K562 (cell line): Measurements from ENCODE around the gene GAL3ST1. TPM values are rescaled to one million over a fixed set of nuclear protein-coding genes. Genes with fewer than 3 reads are reported as not detected.

ENCODE experiments used
- CREM ChIP-seq: IDR thresholded peaks from 2 replicates; pipeline ENCODE4 v1.6.1; 2014; ENCODE audit warnings: antibody characterized with exemption, low read depth
- DACH1 ChIP-seq: fragments of 450-650 bp; IDR thresholded peaks from 2 replicates; pipeline ENCODE4 v1.6.1; 2018; ENCODE audit not compliant: partially characterized antibody
- GATAD2B ChIP-seq: fragments of 450-650 bp; IDR thresholded peaks from 2 replicates; pipeline ENCODE4 v1.6.1; 2017; ENCODE audit warnings: mild to moderate bottlenecking, borderline replicate concordance
- HDAC8 ChIP-seq: fragments of 450-650 bp; IDR thresholded peaks from 2 replicates; pipeline ENCODE4 v1.6.1; 2016; ENCODE audit warnings: mild to moderate bottlenecking, missing genetic modification characterization, moderate library complexity, missing compliant biosample characterization
- HMG20A ChIP-seq: fragments of 450-650 bp; formaldehyde crosslinking; conservative IDR thresholded peaks from 2 replicates; pipeline ENCODE4 v1.4.0; 2020; ENCODE audit warnings: mild to moderate bottlenecking, mixed read lengths
- KDM1A ChIP-seq, 2 experiments: fragments of 450-650 bp; IDR thresholded peaks; 2 replicates each; pipeline ENCODE4 v1.6.1; 2016; ENCODE audit warnings: mild to moderate bottlenecking in 2 of 2
- KLF1 ChIP-seq: fragments of 450-650 bp; IDR thresholded peaks from 2 replicates; pipeline ENCODE4 v1.6.1; 2016; ENCODE audit warnings: missing genetic modification characterization, missing compliant biosample characterization
- NELFE ChIP-seq: IDR thresholded peaks from 2 replicates; pipeline ENCODE4 v1.6.1; 2011; ENCODE audit warnings: mild to moderate bottlenecking; ENCODE audit not compliant: insufficient read depth, insufficient read length
- NR0B1 ChIP-seq: fragments of 450-650 bp; IDR thresholded peaks from one replicate; pipeline ENCODE4 v1.6.1; 2018; ENCODE audit warnings: mild to moderate bottlenecking, moderate library complexity; ENCODE audit not compliant: partially characterized antibody
- NR1H2 ChIP-seq: sonication (generic); formaldehyde crosslinking; IDR thresholded peaks from 2 replicates; pipeline ENCODE4 v1.4.0; 2020; ENCODE audit warnings: mild to moderate bottlenecking, missing genetic modification reagents
- POLR2A ChIP-seq: fragments of 450-650 bp; conservative IDR thresholded peaks from 2 replicates; pipeline ENCODE4 v1.6.1; 2016
- RNF2 ChIP-seq: sonication (generic); IDR thresholded peaks from 2 replicates; pipeline ENCODE4 v1.6.1; 2016
- ZBTB17 ChIP-seq: fragments of 450-650 bp; formaldehyde crosslinking; IDR thresholded peaks from 2 replicates; pipeline ENCODE4 v1.4.0; 2020; ENCODE audit warnings: mild to moderate bottlenecking
- ZBTB40 ChIP-seq, 2 experiments: fragments of 450-650 bp in 1 of 2; sonication (generic) in 1 of 2; formaldehyde crosslinking in 1 of 2; IDR thresholded peaks; 2 replicates each; pipeline versions ENCODE4 v1.7.1 to v1.9.0; 2016 to 2022; ENCODE audit warnings: inconsistent platforms in 1 of 2, mild to moderate bottlenecking in 1 of 2, missing genetic modification reagents in 1 of 2
- ZNF384 ChIP-seq: IDR thresholded peaks from 2 replicates; pipeline ENCODE4 v1.6.1; 2012; ENCODE audit warnings: low read depth, low read length, improper control_type of control experiment
- ZNF785 ChIP-seq: fragments of 250-450 bp; sonication (Bioruptor Pico); IDR thresholded peaks from 2 replicates; pipeline ENCODE4 v1.4.0; 2020; ENCODE audit warnings: mild to moderate bottlenecking
- polyA plus RNA-seq, 8 experiments: library from polyadenylated mRNA; depleted of rRNA in 4 of 8; stranded (reverse) in 5 of 8; unstranded in 3 of 8; fragments of >200 nt; fragmentation: Nextera tagmentation in 2 of 8; fragmentation: Illumina TruSeq in 1 of 8; extraction: Ambion mirVana in 2 of 8; extraction: Trizol in 1 of 8; gene quantifications; 2 replicates each; pipeline versions ENCODE4 v1.2.1 to v1.2.3, GENCODE V29; 2011 to 2014; ENCODE audit warnings: inconsistent platforms in 1 of 8, missing spikeins in 1 of 8
- total RNA-seq, 7 experiments: library from RNA; depleted of rRNA in 6 of 7; stranded (reverse); fragments of >200 nt in 6 of 7; fragmentation: Illumina TruSeq in 2 of 7; extraction: Trizol in 2 of 7; gene quantifications; 2 replicates each; pipeline versions ENCODE4 v1.2.1 to v1.2.3, GENCODE V29; 2011 to 2021; ENCODE audit warnings: low replicate concordance in 1 of 7
- TF ChIP-seq, protein P1 (sequence below): fragments of 250-450 bp; sonication (Bioruptor Pico); IDR thresholded peaks from 2 replicates; pipeline ENCODE4 v1.5.0; 2021; ENCODE audit warnings: mild to moderate bottlenecking, borderline replicate concordance

GAL3ST1 gene
- total and polyA plus RNA-seq, 9 of the 15 experiments (the other 6 are each of a cell fraction or from before 2014, with no cell fraction given) = 0.03 to 1.9 (median 0.33) TPM; not detected in 1

DNA sequence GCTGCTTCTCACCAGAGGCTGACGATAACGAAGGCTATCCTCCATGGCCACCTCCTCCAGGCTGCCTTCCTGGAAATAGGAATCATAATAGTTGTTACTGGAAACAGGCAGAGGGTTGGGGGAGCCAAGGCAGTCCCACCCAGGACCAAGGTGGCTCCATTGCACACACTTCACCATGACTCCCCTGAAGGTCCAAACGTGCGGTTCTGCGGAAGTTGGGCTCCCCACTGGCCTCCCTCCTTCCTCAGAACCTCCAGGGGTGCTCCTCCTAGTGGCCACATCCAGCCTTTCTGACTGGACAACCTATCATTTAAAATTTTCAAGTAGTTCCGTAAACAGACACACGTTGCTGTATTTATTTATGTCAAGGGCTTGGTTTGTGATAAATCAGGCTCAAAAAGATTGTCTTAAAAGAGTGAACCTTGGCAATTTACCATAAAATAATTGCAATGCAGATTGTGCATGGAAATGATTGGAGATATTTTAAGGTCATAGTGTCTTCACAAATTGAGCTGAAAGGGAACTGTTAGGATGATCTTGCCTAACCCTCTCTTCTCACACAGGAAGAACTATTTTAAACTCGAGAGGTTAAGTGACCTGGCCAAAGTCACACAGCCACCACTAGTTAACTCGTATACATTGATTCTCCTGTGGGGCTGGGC, 31.1 kb upstream of the GAL3ST1 start (continued):
- TF ChIP-seq ZBTB40 (IDR thresholded peaks at IDR 0.05) = peak; percentile 23; the same call in 1 of the 2 replicates
- TF ChIP-seq ZBTB40 (CRISPR knock-in tag; IDR thresholded peaks at IDR 0.05) = no peak
- TF ChIP-seq ZNF785 (CRISPR knock-in tag) = no peak
- TF ChIP-seq HMG20A (CRISPR knock-in tag) = no peak
- no peak for TF ChIP-seq ZBTB17
- no peak for TF ChIP-seq NR1H2 (CRISPR knock-in tag)
- no peak for TF ChIP-seq NELFE
- no peak for TF ChIP-seq GATAD2B
- TF ChIP-seq DACH1 = no peak
- TF ChIP-seq, protein P1, sequence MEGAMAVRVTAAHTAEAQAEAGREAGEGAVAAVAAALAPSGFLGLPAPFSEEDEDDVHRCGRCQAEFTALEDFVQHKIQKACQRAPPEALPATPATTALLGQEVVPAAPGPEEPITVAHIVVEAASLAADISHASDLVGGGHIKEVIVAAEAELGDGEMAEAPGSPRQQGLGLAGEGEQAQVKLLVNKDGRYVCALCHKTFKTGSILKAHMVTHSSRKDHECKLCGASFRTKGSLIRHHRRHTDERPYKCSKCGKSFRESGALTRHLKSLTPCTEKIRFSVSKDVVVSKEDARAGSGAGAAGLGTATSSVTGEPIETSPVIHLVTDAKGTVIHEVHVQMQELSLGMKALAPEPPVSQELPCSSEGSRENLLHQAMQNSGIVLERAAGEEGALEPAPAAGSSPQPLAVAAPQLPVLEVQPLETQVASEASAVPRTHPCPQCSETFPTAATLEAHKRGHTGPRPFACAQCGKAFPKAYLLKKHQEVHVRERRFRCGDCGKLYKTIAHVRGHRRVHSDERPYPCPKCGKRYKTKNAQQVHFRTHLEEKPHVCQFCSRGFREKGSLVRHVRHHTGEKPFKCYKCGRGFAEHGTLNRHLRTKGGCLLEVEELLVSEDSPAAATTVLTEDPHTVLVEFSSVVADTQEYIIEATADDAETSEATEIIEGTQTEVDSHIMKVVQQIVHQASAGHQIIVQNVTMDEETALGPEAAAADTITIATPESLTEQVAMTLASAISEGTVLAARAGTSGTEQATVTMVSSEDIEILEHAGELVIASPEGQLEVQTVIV (CRISPR knock-in tag) = no peak
- TF ChIP-seq NR0B1 = no peak
- TF ChIP-seq ZNF384 = no peak
- no peak for TF ChIP-seq HDAC8 (tag)
- TF ChIP-seq CREM = no peak
- TF ChIP-seq KLF1 = no peak
- TF ChIP-seq RNF2 = no peak
- TF ChIP-seq KDM1A (IDR thresholded peaks at IDR 0.05) = peak; percentile 29 to 71; a peak in 2 of 4 replicates
- TF ChIP-seq POLR2A = peak; percentile 41; the same call in 1 of the 2 replicates
